ENCODE measurements around the gene TBC1D10B. TPM values are rescaled to one million over a fixed set of nuclear protein-coding genes. Genes with fewer than 3 reads are reported as not detected.

TBC1D10B gene
- total and polyA plus RNA-seq, 9 of the 15 experiments (the other 6 are each of a cell fraction or from before 2014, with no cell fraction given), result 2.2 to 55.4 (median 17.5) TPM

- TF ChIP-seq JUND (IDR thresholded peaks at IDR 0.05; ENCODE audit: borderline replicate concordance, low read depth, low read length) (no peak), JUND (tag; IDR thresholded peaks at IDR 0.05; ENCODE audit: borderline replicate concordance, low read depth, low read length) (no peak; the same call in 2 of the 3 replicates), PRDM10 (IDR thresholded peaks at IDR 0.05; ENCODE audit: partially characterized antibody) (no peak), FIP1L1 (IDR thresholded peaks at IDR 0.05; ENCODE audit: low read depth, low read length, poor library complexity, severe bottlenecking) (no peak), RBM22 (IDR thresholded peaks at IDR 0.05; ENCODE audit: low read depth, low read length, poor library complexity, severe bottlenecking) (no peak), CHD1 (IDR thresholded peaks at IDR 0.05; ENCODE audit: low read length) (peak; percentile 14), ZNF695 (CRISPR knock-in tag; IDR thresholded peaks at IDR 0.05) (no peak), KDM5B (IDR thresholded peaks at IDR 0.05; ENCODE audit: insufficient replicate concordance, low read depth, low read length) (peak; percentile 62), SMARCA4 (IDR thresholded peaks at IDR 0.05) (peak; percentile 60; the same call in 1 of the 2 replicates), FOXA1 (IDR thresholded peaks at IDR 0.05; ENCODE audit: borderline replicate concordance) (no peak), HNRNPLL (IDR thresholded peaks at IDR 0.05; ENCODE audit: low read depth, low read length, poor library complexity, severe bottlenecking) (peak; percentile 49), ZFX (CRISPR knock-in tag; IDR thresholded peaks at IDR 0.05) (no peak), SMAD1 (IDR thresholded peaks at IDR 0.05; ENCODE audit: low read depth, low read length, partially characterized antibody) (no peak), CBFA2T3 (IDR thresholded peaks at IDR 0.05) (peak; percentile 41), RCOR1 (IDR thresholded peaks at IDR 0.05; ENCODE audit: borderline replicate concordance in 1 of 2, low read depth in 2 of 2, low read length in 2 of 2) (no peak)
These were observed 24.4 kb upstream of the TBC1D10B start (continued) for GRCh38 chr16:30394592-30395154.

All from K562 (cell line).